HUDEP-2 (cell line): ENCODE measurements around the gene ILF3.
A peak's percentile ranks its signal among the peaks of the same experiment; 100 is the strongest.

Source experiments
- DNase-seq, 76 experiments: peaks; one replicate each; lab custom pipeline; 2025; ENCODE audit not compliant: unreplicated experiment in 76 of 76; lab: John Stamatoyannopoulos, UW

Gene ILF3

GRCh38 chr19:10725415-10725814 lies 71.3 kb downstream of the ILF3 start:
- DNase-seq = no peak

DNA sequence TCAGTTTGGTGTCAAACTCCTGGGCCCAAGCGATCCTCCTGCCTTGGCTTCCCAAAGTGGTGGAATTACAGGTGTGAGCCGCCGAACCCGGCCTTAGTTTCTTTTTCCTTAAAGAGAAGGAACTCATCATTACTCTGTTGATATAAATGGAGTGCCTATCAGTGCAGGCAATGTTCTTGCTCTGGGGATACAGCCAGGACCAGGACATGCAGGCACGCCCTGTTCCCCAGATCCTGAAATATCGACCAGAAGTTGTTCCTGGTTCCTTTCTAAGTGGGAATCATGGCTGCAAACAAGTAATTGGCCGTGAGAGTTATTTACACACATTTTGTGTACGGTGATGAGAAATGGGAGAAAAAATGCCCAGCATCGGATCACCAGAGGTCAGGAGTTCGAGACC lies 72.1 kb downstream of the ILF3 start:
- DNase-seq = no peak

GRCh38 chr19:10727685-10728201 lies 73.6 kb downstream of the ILF3 start:
- no peak for DNase-seq

DNA sequence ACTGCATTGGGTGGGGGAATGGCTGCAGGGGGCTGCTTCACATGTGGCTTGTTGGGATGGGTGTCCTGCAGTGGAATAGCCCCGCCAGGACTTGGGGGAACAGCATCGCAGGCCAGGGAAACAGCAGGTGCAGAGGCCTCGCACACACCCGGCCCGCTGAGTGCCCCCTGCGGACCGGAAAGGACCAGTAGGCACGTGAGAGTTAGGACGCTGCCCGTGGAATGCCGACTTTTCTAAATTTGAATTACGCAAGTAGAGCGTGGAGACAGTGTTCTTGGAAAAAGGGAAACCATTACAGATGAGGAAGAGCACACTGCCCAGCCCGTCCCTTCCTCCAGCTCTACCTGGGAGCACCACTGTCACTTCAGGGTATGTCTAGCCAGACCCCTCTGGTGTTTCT lies 75.3 kb downstream of the ILF3 start:
- no peak for DNase-seq

DNA sequence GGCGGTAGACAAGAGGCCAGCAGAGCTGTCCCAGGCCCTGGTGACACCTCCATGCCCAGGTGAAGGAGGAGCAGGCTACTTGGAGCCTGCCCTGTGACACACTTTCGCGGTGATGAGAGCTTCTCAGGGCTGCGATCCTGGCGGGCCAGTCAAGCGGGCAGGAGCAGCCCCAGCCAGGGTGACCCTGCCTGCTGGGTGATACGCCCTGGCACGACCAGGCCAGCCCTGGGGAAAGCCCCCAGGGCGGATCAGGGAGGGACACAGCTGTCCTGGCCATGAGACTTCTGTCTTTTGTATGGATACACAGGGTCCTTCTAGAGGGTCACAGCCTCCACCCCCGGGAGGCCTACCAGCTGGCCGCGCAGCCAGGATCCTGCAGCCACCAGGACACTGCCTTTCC lies 76.8 kb downstream of the ILF3 start:
- no peak for DNase-seq

DNA sequence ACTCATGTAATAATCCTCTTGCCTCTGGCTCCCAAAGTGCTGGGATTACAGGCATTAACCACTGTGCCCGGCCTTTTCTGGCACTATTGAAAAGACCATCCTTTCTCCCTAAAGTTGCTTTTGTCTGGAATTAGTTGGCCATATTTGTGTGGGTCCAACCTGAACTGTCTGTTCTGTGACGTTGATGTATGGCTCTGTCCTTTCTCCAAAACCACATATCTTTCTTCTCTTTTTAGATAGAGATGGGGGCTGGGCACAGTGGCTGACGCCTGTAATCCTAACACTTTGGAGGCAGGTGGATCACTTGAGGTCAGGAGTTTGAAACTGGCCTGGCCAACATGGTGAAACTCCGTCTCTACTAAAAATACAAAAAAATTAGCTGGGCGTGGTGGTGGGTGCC lies 81.6 kb downstream of the ILF3 start:
- DNase-seq = peak in 2 of 76 experiments; percentile 21 to 26

GRCh38 chr19:10736189-10736588 lies 82.0 kb downstream of the ILF3 start:
- peak in 2 of 76 experiments; percentile 20 to 24 for DNase-seq

DNA sequence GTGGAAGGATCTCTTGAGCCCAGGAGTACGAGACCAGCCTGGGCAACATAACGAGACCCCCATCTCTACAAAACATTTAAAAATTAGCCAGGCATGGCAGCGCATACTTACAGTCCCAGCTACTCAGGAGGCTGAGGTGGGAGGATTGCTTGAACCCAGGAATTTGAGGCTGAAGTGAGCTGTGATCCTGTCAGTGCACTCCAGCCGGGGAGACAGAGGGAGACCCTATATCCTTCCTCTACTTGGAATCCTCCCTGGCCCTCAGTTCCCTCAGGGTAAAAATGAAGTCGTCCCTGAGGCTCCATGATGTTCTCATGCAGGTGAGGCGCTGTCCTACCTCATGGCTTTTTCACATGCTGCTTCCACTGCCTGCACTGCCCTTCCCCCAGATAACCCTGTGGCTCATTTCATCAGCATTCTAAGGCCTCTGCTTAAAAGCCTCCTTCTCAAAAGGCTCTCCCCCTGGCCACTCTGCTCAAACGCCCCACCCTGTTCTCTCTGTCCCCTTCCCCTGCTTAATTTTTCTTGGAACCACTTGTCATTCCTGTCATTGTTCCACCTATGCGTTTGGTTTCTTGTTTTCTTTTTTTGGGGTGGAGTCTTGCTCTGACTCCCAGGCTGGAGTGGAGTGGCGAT lies 82.9 kb downstream of the ILF3 start:
- DNase-seq = no peak

- DNase-seq = no peak
Measured at GRCh38 chr19:10737722-10738121, 83.6 kb downstream of the ILF3 start.

DNA sequence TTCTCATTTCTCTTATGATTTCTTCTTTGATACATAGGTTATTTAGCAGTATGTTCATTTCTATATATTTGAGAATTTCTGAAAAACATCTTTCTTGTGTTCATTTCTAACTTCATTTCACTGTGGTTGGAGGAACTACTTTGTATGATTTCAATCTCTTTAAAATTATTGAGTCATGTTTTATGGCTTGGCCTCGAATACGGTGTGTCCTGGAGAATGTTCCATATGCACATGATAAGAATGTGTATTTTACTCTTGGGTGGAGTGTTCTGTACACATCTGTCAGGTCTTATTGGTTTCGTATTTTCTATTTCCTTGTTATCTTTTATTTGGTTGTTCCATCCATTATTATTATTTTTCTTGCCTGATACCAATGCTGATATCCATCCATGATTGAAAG lies 86.7 kb downstream of the ILF3 start:
- DNase-seq = peak in 11 of 76 experiments; percentile 17 to 60 (median 35)
